ENCODE measurements around the gene OCA2.

DNA sequence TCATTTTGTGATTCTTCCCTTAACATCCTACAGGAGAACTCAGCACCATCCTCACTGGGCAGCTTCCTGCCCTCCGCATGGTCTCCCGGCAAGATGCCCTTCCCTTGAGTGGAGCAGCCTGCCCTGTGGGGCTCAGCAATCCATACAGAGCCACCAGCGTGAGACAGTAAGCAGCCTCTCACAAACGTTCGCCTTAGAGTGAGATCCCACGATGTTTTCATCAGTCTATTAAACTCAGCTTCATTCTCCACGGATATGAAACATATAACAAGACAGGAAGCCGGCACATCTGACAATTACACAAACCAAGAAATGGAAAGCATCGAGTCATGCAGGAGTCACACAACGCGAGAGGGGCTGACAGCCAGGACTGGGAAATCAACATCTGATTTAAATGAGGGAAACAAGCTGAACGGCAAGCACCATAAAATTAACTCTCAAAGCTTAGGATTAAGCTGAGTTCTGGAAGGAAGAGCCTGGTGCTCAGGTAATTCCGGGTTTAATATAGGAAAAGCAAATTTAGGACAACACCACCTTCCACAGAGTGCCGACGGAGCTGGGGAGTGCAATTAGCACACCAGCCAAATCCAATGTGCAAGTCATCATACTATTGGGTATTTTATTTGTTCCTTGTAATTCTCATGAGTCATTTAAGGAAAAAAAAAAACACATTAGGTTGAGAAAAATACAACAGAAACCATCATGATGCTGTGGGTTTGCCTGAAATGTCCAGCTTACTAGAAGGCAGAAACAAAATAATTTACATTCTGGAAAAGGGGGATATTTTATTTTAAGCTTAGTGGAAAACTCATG is 272.0 kb downstream of the OCA2 start:
- TF ChIP-seq POLR2A (IDR thresholded peaks at IDR 0.05): no peak
- TF ChIP-seq, protein P1, sequence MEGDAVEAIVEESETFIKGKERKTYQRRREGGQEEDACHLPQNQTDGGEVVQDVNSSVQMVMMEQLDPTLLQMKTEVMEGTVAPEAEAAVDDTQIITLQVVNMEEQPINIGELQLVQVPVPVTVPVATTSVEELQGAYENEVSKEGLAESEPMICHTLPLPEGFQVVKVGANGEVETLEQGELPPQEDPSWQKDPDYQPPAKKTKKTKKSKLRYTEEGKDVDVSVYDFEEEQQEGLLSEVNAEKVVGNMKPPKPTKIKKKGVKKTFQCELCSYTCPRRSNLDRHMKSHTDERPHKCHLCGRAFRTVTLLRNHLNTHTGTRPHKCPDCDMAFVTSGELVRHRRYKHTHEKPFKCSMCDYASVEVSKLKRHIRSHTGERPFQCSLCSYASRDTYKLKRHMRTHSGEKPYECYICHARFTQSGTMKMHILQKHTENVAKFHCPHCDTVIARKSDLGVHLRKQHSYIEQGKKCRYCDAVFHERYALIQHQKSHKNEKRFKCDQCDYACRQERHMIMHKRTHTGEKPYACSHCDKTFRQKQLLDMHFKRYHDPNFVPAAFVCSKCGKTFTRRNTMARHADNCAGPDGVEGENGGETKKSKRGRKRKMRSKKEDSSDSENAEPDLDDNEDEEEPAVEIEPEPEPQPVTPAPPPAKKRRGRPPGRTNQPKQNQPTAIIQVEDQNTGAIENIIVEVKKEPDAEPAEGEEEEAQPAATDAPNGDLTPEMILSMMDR (IDR thresholded peaks at IDR 0.05): no peak
- no peak for TF ChIP-seq EP300 (IDR thresholded peaks at IDR 0.05)
- TF ChIP-seq POLR2AphosphoS5 (IDR thresholded peaks at IDR 0.05): no peak
